HepG2 (cell line): ENCODE results near the gene TNFAIP8L2. TPM values are rescaled to one million over a fixed set of nuclear protein-coding genes. Genes with fewer than 3 reads are reported as not detected.

ENCODE experiments used
- DMAP1 ChIP-seq: IDR thresholded peaks from 2 replicates; pipeline ENCODE4 v1.6.1; 2016
- EHMT2 ChIP-seq: fragments of 200-600 bp; sonication (generic); IDR thresholded peaks from 2 replicates; pipeline ENCODE4 v1.7.0; 2017; ENCODE audit warnings: antibody characterized with exemption, low read depth, low read length, borderline replicate concordance
- ETV5 ChIP-seq: IDR thresholded peaks from 2 replicates; pipeline ENCODE4 v1.6.1; 2018; ENCODE audit warnings: missing biosample characterization, missing genetic modification reagents, inconsistent platforms, borderline replicate concordance
- GATAD1 ChIP-seq: IDR thresholded peaks from 2 replicates; pipeline ENCODE4 v1.6.1; 2016; ENCODE audit warnings: missing genetic modification reagents, missing compliant biosample characterization
- GFI1 ChIP-seq: sonication (generic); formaldehyde crosslinking; IDR thresholded peaks from 2 replicates; pipeline ENCODE4 v1.5.0; 2020; ENCODE audit warnings: missing genetic modification reagents, mild to moderate bottlenecking, borderline replicate concordance
- MED1 ChIP-seq: sonication (generic); formaldehyde crosslinking; IDR thresholded peaks from 2 replicates; pipeline ENCODE4 v1.4.0; 2020; ENCODE audit warnings: missing genetic modification reagents
- NFE2 ChIP-seq: sonication (generic); formaldehyde crosslinking; IDR thresholded peaks from 2 replicates; pipeline ENCODE4 v1.4.0; 2020; ENCODE audit warnings: missing genetic modification reagents
- NFKBIZ ChIP-seq: IDR thresholded peaks from 2 replicates; pipeline ENCODE4 v1.6.1; 2018; ENCODE audit warnings: missing genetic modification reagents, missing compliant biosample characterization
- POGZ ChIP-seq: sonication (generic); formaldehyde crosslinking; IDR thresholded peaks from 2 replicates; pipeline ENCODE4 v1.4.0; 2020; ENCODE audit warnings: mild to moderate bottlenecking, missing genetic modification reagents
- RCOR2 ChIP-seq: IDR thresholded peaks from 2 replicates; pipeline ENCODE4 v1.6.1; 2016; ENCODE audit warnings: missing biosample characterization, missing genetic modification reagents
- RFX5 ChIP-seq: IDR thresholded peaks from 2 replicates; pipeline ENCODE4 v1.6.1; 2011; ENCODE audit warnings: low read depth, low read length, improper control_type of control experiment
- SMAD9 ChIP-seq: sonication (generic); formaldehyde crosslinking; IDR thresholded peaks from 2 replicates; pipeline ENCODE4 v1.5.1; 2020; ENCODE audit warnings: mild to moderate bottlenecking, missing genetic modification reagents
- ZBTB20 ChIP-seq: sonication (generic); formaldehyde crosslinking; IDR thresholded peaks from 2 replicates; pipeline ENCODE4 v1.8.1; 2023; ENCODE audit warnings: missing genetic modification reagents, low read depth, mild to moderate bottlenecking, borderline replicate concordance
- ZFP36L2 ChIP-seq: sonication (generic); formaldehyde crosslinking; IDR thresholded peaks from 2 replicates; pipeline ENCODE4 v1.4.0; 2020; ENCODE audit warnings: missing genetic modification reagents
- ZMYM2 ChIP-seq: sonication (generic); formaldehyde crosslinking; IDR thresholded peaks from 2 replicates; pipeline ENCODE4 v1.8.0; 2022; ENCODE audit warnings: mild to moderate bottlenecking, missing genetic modification reagents
- ZNF136 ChIP-seq: sonication (generic); formaldehyde crosslinking; IDR thresholded peaks from 2 replicates; pipeline ENCODE4 v1.8.1; 2022; ENCODE audit warnings: low read depth, mild to moderate bottlenecking, moderate library complexity, missing genetic modification reagents
- ZNF253 ChIP-seq: sonication (generic); formaldehyde crosslinking; IDR thresholded peaks from 2 replicates; pipeline ENCODE4 v1.8.0; 2022; ENCODE audit warnings: mild to moderate bottlenecking, missing genetic modification reagents, borderline replicate concordance
- ZNF354B ChIP-seq: sonication (generic); formaldehyde crosslinking; IDR thresholded peaks from 2 replicates; pipeline ENCODE4 v1.8.0; 2022; ENCODE audit warnings: mild to moderate bottlenecking, missing genetic modification reagents
- ZNF552 ChIP-seq: sonication (generic); formaldehyde crosslinking; IDR thresholded peaks from 2 replicates; pipeline ENCODE4 v1.9.0; 2022; ENCODE audit warnings: missing genetic modification reagents, mild to moderate bottlenecking, borderline replicate concordance
- ZNF780A ChIP-seq: sonication (generic); formaldehyde crosslinking; IDR thresholded peaks from 2 replicates; pipeline ENCODE4 v1.8.0; 2022; ENCODE audit warnings: mild to moderate bottlenecking, missing genetic modification reagents, moderate library complexity
- ZSCAN12 ChIP-seq: sonication (generic); formaldehyde crosslinking; IDR thresholded peaks from 2 replicates; pipeline ENCODE4 v1.9.0; 2021; ENCODE audit warnings: mild to moderate bottlenecking, missing genetic modification reagents
- polyA plus RNA-seq, 8 experiments: library from polyadenylated mRNA; depleted of rRNA in 3 of 8; stranded (reverse) in 7 of 8; unstranded in 1 of 8; fragments of >200 nt; fragmentation: Illumina TruSeq in 4 of 8; extraction: Trizol in 4 of 8; gene quantifications; 2 replicates each; pipeline versions ENCODE4 v1.2.1 to v1.2.3, GENCODE V29; 2011 to 2016; ENCODE audit warnings: low read depth in 4 of 8, missing spikeins in 1 of 8, mixed read lengths in 1 of 8; ENCODE audit not compliant: insufficient read depth in 1 of 8
- total RNA-seq, 5 experiments: library from RNA; depleted of rRNA; stranded (reverse); fragments of >200 nt; fragmentation: Illumina TruSeq; extraction: Trizol; gene quantifications; 2 replicates each; pipeline ENCODE4 v1.2.3, GENCODE V29; 2016; ENCODE audit warnings: low read depth in 1 of 5
- TF ChIP-seq, protein P1 (sequence below): sonication (generic); formaldehyde crosslinking; IDR thresholded peaks from 2 replicates; pipeline ENCODE4; 2020; ENCODE audit warnings: missing genetic modification reagents, mild to moderate bottlenecking, borderline replicate concordance
- TF ChIP-seq, protein P2 (sequence below): sonication (generic); formaldehyde crosslinking; IDR thresholded peaks from 2 replicates; pipeline ENCODE4 v1.4.0; 2020; ENCODE audit warnings: missing genetic modification reagents
- TF ChIP-seq, protein P3 (sequence below): IDR thresholded peaks from 2 replicates; pipeline ENCODE4 v1.6.1; 2016; ENCODE audit warnings: missing compliant biosample characterization, missing genetic modification reagents, borderline replicate concordance

Gene TNFAIP8L2
- total and polyA plus RNA-seq, 2 of the 13 experiments (the other 11 are each of a cell fraction or from before 2014, with no cell fraction given), result not detected

DNA sequence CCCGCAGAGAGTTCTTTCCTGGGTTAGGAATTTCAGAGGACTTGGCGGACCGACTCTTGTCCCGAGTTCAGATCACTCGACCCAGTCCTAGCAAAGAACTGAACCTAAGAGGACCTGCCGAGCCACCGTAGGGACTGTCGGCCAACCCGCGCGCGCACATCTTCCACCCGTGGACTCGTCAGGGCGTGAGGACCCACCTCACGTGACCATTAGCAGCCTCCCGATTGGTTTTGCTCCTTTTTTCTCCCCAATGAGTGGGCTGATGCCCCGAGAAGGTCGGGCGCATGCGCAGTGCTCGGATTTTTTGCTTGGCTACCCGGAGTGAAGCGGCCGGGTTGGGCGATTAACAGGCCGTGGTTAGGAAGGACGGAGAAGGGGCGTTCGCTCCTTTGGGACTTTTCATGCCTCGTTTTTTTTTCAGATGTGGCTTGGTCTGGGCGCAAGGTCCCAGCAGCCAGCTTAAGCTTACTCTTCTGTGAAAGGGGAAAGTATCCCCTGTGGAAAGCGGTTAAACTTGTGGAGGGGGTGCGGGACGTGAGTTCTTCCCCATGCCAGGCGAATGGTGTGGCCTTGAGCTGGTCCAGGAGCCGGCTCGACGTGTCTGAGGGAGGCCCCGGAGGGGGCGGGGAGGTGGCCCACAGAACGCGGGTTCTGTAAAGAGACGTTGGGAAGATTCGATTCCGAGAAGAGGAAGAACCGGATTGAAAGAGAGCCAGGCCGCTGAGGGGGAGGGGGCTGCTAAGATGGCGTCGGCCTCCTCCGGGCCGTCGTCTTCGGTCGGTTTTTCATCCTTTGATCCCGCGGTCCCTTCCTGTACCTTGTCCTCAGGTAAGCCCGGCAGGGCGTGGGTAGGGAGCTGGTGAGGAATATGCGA, 42.0 kb downstream of the TNFAIP8L2 start, which contains the start of gene PIP5K1A (continued):
- TF ChIP-seq EHMT2 (no peak), ZFP36L2 (CRISPR knock-in tag) (no peak), NFKBIZ (CRISPR knock-in tag) (peak; percentile 21; the same call in 1 of the 2 replicates), ZMYM2 (CRISPR knock-in tag) (0 out of 2 replicates have a peak, but pooled peaks have one; percentile 51), GATAD1 (CRISPR knock-in tag) (peak; percentile 89), ZNF354B (CRISPR knock-in tag) (no peak), ETV5 (CRISPR knock-in tag) (no peak), ZNF136 (CRISPR knock-in tag) (0 out of 2 replicates have a peak, but pooled peaks have one; percentile 31), DMAP1 (peak; percentile 53; the same call in 1 of the 2 replicates), POGZ (CRISPR knock-in tag) (peak; percentile 88), NFE2 (CRISPR knock-in tag) (no peak), RCOR2 (CRISPR knock-in tag) (peak; percentile 33; the same call in 1 of the 2 replicates), RFX5 (no peak), MED1 (CRISPR knock-in tag) (peak; percentile 67), ZNF780A (CRISPR knock-in tag) (peak; percentile 57; the same call in 1 of the 2 replicates), ZNF552 (CRISPR knock-in tag) (no peak), GFI1 (0 out of 2 replicates have a peak, but pooled peaks have one; percentile 18), ZBTB20 (0 out of 2 replicates have a peak, but pooled peaks have one; percentile 14), SMAD9 (CRISPR knock-in tag) (peak; percentile 68; the same call in 1 of the 2 replicates), ZSCAN12 (CRISPR knock-in tag) (no peak), ZNF253 (CRISPR knock-in tag) (0 out of 2 replicates have a peak, but pooled peaks have one; percentile 47)
- TF ChIP-seq, protein P1, sequence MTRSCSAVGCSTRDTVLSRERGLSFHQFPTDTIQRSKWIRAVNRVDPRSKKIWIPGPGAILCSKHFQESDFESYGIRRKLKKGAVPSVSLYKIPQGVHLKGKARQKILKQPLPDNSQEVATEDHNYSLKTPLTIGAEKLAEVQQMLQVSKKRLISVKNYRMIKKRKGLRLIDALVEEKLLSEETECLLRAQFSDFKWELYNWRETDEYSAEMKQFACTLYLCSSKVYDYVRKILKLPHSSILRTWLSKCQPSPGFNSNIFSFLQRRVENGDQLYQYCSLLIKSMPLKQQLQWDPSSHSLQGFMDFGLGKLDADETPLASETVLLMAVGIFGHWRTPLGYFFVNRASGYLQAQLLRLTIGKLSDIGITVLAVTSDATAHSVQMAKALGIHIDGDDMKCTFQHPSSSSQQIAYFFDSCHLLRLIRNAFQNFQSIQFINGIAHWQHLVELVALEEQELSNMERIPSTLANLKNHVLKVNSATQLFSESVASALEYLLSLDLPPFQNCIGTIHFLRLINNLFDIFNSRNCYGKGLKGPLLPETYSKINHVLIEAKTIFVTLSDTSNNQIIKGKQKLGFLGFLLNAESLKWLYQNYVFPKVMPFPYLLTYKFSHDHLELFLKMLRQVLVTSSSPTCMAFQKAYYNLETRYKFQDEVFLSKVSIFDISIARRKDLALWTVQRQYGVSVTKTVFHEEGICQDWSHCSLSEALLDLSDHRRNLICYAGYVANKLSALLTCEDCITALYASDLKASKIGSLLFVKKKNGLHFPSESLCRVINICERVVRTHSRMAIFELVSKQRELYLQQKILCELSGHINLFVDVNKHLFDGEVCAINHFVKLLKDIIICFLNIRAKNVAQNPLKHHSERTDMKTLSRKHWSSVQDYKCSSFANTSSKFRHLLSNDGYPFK, result no peak
- TF ChIP-seq, protein P2, sequence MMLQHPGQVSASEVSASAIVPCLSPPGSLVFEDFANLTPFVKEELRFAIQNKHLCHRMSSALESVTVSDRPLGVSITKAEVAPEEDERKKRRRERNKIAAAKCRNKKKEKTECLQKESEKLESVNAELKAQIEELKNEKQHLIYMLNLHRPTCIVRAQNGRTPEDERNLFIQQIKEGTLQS (CRISPR knock-in tag), result no peak
- TF ChIP-seq, protein P3, sequence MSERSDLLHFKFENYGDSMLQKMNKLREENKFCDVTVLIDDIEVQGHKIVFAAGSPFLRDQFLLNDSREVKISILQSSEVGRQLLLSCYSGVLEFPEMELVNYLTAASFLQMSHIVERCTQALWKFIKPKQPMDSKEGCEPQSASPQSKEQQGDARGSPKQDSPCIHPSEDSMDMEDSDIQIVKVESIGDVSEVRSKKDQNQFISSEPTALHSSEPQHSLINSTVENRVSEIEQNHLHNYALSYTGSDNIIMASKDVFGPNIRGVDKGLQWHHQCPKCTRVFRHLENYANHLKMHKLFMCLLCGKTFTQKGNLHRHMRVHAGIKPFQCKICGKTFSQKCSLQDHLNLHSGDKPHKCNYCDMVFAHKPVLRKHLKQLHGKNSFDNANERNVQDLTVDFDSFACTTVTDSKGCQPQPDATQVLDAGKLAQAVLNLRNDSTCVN (CRISPR knock-in tag), result no peak
